IgD-negative memory B cell (primary cell): ENCODE data around the gene FBXL12. TPM values are rescaled to one million over a fixed set of nuclear protein-coding genes. Genes with fewer than 3 reads are reported as not detected.
"Not testable (repeated sequence)": the region's sequence is repeated elsewhere in the genome, so short reads cannot be mapped to it uniquely, and the experiment has no call there.

Experiments
- H3K27ac Mint-ChIP-seq, 3 donors: one replicate each; pipeline ENCODE4 v1.8.0; 2020 to 2022; ENCODE audit warnings: mild to moderate bottlenecking in 3 of 3, mixed read lengths in 3 of 3, moderate library complexity in 1 of 3
- H3K27me3 Mint-ChIP-seq: one replicate; pipeline ENCODE4 v1.8.0; 2021; ENCODE audit warnings: mixed read lengths
- H3K36me3 Mint-ChIP-seq: one replicate; pipeline ENCODE4 v1.8.0; 2020; ENCODE audit warnings: mild to moderate bottlenecking, mixed read lengths
- H3K4me1 Mint-ChIP-seq, 3 donors: one replicate each; pipeline ENCODE4 v1.8.0; 2020 to 2022; ENCODE audit warnings: mixed read lengths in 3 of 3, mild to moderate bottlenecking in 1 of 3
- H3K4me3 Mint-ChIP-seq, 4 donors: one replicate each; pipeline ENCODE4 v1.8.0; 2020 to 2022; ENCODE audit warnings: mild to moderate bottlenecking in 4 of 4, mixed read lengths in 4 of 4, moderate library complexity in 3 of 4
- H3K9me3 Mint-ChIP-seq, 3 donors: one replicate each; pipeline ENCODE4 v1.8.0; 2020 to 2021; ENCODE audit warnings: mixed read lengths in 3 of 3, mild to moderate bottlenecking in 1 of 3
- polyA plus RNA-seq: library from polyadenylated mRNA; unstranded; fragments of 300-500 nt; fragmentation: Illumina TruSeq; gene quantifications from one replicate; pipeline ENCODE4 v1.2.3, GENCODE V29; 2021

The FBXL12 gene
- polyA plus RNA-seq, 1 donor from 2014 or later: 10.4 TPM

DNA sequence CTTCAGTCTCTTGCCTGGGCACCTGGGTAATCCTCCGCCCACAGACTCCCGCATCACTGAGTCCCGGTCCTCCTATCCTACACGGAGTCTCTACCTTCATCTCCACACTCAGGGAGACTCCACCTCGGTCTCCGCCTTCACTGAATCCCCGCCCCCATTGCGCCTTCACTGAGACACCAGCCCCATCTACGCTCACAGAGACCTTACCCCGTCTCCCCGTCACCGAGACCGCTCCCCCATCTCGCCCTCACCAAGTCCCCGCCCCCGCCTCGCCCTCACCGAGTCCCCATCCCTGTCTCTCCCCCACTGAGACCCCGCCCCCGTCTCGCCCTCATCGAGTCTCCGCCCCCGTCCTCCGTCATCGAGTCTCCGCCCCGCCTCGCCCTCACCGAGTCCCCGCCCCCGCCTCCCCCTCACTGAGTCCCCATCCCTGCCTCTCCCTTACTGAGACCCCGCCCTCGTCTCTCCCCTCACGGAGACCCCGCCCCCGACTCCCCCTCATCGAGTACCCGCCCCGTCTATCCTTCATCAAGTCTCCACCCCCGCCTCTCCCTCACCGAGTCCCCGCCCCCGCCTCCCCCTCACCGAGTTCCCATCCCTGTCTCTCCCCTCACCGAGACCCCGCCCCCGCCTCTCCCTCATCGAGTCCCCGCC, 27.2 kb downstream of the FBXL12 start:
- Mint-ChIP-seq H3K27me3 (no peaks in the 10 kb centered on the region), H3K4me1 (peaks cover 12 to 19% (median 18%) of the 10 kb centered on the region in 3 donors), H3K9me3 (peaks cover 0 to 5% (median 3%) of the 10 kb centered on the region in 3 donors), H3K36me3 (no peaks in the 10 kb centered on the region), H3K27ac (peak overlapping the region in 2 of 3 donors; percentile 74 to 87), H3K4me3 (peak overlapping the region; percentile 83 to 93 (median 92))

DNA sequence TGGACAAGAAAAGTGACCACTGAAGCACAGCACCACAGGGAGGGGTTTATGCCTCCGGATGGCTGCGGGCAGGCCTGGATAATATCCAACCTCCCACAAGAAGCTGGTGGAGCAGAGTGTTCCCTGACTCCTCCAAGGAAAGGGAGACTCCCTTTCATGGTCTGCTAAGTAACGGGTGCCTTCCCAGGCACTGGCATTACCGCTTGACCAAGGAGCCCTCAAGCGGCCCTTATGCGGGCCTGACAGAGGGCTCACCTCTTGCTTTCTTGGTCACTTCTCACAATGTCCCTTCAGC, 27.9 kb downstream of the FBXL12 start:
- Mint-ChIP-seq H3K4me1 (peaks cover 11 to 18% (median 14%) of the 10 kb centered on the region in 3 donors), H3K27ac (peak overlapping the region in 1 of 3 donors; percentile 87), H3K4me3 (peak overlapping the region in 1 of 4 donors; percentile 93)
- not testable (repeated sequence) for H3K27me3 Mint-ChIP-seq, H3K9me3 Mint-ChIP-seq, H3K36me3 Mint-ChIP-seq

DNA sequence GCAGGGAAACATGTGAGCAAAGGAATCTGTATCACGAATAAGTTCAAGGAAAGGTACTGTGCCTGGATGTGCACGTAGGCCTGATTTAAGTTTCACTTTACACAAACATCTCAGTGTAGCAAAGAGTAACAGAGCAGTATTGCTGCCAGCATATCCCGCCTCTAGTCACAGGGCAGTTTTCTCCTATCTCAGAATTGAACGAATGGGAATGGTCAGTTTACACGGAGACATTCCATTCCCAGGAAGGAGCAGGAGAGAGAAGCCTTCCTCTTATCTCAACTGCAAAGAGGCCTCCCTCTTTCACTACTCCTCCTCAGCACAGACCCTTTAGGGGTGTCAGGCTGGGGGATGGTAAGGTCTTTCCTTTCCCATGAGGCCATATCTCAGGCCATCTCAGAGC, 29.3 kb downstream of the FBXL12 start:
- H3K4me3 Mint-ChIP-seq: peak overlapping the region in 3 of 4 donors; percentile 25 to 85 (median 27)
- peak overlapping the region in 1 of 3 donors; percentile 90 for H3K27ac Mint-ChIP-seq
- H3K27me3 Mint-ChIP-seq, H3K9me3 Mint-ChIP-seq, H3K36me3 Mint-ChIP-seq: not testable (repeated sequence)
- peaks cover 12 to 21% (median 13%) of the 10 kb centered on the region in 3 donors for H3K4me1 Mint-ChIP-seq

DNA sequence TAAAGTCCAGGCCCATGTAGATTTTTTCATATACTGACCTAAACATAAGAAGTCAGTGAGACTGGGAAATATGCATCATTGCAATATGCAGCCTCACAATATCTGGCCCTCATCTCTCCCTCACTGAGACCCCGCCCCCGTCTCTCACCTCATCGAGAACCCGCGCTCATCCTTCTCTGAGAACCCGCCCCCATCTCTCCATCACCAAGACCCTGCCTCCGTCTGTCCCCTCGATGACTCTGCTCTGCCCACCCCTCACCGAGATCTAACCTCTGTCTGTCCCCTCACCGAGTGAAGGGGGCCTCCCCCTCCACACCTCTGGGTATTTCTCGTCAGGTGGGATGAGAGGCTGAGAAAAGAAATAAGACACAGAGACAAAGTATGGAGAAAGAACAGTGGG, 29.8 kb downstream of the FBXL12 start:
- H3K9me3 Mint-ChIP-seq: peaks cover 0 to 5% (median 3%) of the 10 kb centered on the region in 3 donors
- peak overlapping the region in 1 of 3 donors; percentile 90 for H3K27ac Mint-ChIP-seq
- no peaks in the 10 kb centered on the region for H3K27me3 Mint-ChIP-seq
- no peaks in the 10 kb centered on the region for H3K36me3 Mint-ChIP-seq
- H3K4me3 Mint-ChIP-seq: peak overlapping the region in 2 of 4 donors; percentile 25 to 68
- H3K4me1 Mint-ChIP-seq: peaks cover 12 to 21% (median 14%) of the 10 kb centered on the region in 3 donors

DNA sequence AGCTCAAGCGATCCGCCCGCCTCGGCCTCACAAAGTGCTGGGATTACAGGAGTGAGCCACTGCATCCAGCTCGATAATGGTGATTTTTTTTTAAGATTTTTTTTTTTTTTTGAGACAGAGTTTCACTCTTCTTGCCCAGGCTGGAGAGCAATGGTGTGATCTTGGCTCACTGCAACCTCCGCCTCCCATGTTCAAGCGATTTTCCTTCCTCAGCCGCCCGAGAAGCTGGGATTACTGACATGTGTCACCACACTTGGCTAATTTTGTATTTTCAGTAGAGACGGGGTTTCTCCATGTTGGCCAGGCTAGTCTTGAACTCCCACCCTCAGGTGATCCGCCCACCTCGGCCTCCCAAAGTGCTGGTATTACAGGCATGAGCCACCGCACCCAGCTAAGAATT, 30.3 kb downstream of the FBXL12 start:
- peak overlapping the region in 2 of 4 donors; percentile 22 to 68 for H3K4me3 Mint-ChIP-seq
- H3K27ac Mint-ChIP-seq: peak overlapping the region in 1 of 3 donors; percentile 90
- H3K4me1 Mint-ChIP-seq: peaks cover 10 to 21% (median 14%) of the 10 kb centered on the region in 3 donors
- not testable (repeated sequence) for H3K9me3 Mint-ChIP-seq, H3K36me3 Mint-ChIP-seq, H3K27me3 Mint-ChIP-seq

DNA sequence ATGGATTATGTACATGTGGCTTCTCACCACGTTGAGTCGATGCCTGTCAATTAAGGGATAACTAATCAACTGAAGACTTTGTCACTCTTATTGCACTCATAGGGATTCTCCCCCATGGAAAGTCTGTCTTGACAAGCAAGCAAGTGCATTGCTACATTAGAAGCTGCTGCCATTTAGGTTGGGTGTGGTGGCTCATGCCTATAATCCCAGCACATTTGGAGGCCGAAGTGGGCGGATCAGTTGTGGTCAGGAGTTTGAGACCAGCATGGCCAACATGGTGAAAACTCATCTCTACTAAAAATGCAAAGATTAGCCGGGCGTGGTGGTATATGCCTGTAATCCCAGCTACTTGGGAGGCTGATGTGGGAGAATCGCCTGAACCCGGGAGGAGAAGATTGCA, 32.1 kb downstream of the FBXL12 start:
- Mint-ChIP-seq H3K27me3 (no peaks in the 10 kb centered on the region), H3K4me1 (peaks cover 6 to 16% (median 9%) of the 10 kb centered on the region in 3 donors), H3K27ac (peak overlapping the region in 1 of 3 donors; percentile 94), H3K4me3 (peak overlapping the region; percentile 70 to 97 (median 90)), H3K36me3 (no peaks in the 10 kb centered on the region), H3K9me3 (no peaks in the 10 kb centered on the region)

DNA sequence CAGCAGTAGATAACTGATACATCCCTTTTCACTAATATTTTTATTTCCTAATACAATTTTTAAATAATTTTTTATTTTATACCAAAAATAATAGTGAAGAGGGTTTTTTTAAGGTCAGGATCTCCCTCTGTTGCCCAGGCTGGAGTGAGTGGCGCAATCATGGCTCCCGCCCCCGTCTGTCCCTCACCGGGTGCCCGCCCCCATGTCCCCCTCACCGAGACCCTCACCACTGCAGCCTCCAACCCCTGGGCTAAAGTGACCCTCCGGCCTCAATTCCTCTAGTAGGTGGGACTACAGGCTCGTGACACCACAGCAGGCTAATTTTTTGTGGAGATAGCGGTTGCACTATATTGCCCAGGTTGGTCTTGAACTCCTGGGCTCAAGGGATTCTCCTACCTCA, 32.5 kb downstream of the FBXL12 start:
- Mint-ChIP-seq H3K4me1 (peaks cover 6 to 14% (median 7%) of the 10 kb centered on the region in 3 donors), H3K27ac (peak overlapping the region in 2 of 3 donors; percentile 94 to 97), H3K27me3 (no peaks in the 10 kb centered on the region), H3K4me3 (peak overlapping the region; percentile 90 to 97 (median 94)), H3K36me3 (no peaks in the 10 kb centered on the region), H3K9me3 (no peaks in the 10 kb centered on the region)

DNA sequence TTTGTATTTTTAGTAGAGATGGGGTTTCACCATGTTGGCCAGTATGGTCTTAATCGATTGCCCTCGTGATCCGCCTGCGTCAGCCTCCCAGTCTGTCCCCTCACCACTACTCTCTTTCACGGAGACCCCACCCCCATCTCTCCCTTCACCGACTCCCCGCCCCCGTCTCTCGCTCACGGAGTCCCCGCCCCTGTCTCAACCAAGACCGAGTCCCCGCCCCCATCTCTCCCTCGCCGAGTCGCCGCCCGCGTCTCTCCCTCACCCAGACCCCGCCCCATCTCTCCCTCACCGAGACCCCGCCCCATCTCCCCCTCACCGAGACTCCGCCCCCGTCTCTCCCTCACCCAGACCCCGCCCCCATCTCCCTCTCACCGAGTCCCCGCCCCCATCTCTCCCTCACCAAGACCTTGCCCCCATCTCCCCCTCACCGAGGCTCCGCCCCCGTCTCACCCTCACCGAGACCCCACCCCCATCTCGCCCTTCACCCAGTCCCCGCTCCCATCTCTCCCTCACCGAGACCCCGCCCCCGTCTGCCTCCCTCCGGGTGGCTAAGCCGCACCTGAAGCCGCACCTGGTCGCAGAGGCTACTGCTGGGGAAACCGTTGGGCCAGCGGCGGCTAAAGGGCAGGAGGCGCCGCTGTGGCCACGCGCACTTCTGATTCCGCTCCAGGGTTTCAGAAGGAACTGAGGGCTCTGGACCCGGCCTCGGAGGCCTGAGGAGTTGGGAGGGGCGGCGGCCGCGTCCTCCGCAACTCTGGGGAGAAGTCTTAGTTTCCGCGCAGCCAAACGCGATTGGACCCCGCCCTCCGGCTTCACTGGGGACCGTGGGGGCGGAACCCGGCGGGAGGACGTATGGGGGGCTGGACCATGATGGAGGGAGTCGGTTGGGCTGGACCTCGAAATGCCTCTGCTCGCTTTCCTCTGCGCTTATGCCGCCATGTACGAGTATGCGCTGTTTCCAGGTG, 33.2 kb downstream of the FBXL12 start:
- H3K27me3 Mint-ChIP-seq: no peaks in the 10 kb centered on the region
- H3K36me3 Mint-ChIP-seq: no peaks in the 10 kb centered on the region
- no peaks in the 10 kb centered on the region for H3K9me3 Mint-ChIP-seq
- peaks cover 6 to 11% (median 7%) of the 10 kb centered on the region in 3 donors for H3K4me1 Mint-ChIP-seq
- peak overlapping the region; percentile 87 to 97 (median 94) for H3K27ac Mint-ChIP-seq
- peak overlapping the region; percentile 90 to 97 (median 94) for H3K4me3 Mint-ChIP-seq

DNA sequence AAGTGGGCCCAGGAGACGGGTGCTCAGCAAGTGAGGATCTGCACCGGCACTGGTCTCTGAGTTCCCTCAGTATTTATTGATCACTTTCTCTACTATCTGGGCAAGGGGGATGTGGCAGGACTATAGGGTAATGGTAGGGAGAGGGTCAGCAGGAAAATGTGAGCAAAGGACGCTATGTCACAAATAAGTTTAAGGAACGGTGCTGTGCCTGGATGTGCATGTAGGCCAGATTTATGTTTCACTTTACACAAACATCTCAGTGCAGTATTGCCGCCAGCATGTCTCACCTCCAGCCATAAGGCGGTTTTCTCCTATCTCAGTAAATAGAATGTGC, 34.7 kb downstream of the FBXL12 start:
- Mint-ChIP-seq H3K27ac (peak overlapping the region in 1 of 3 donors; percentile 11), H3K4me3 (peak overlapping the region; percentile 4 to 97 (median 46))
- not testable (repeated sequence) for H3K9me3 Mint-ChIP-seq, H3K27me3 Mint-ChIP-seq, H3K36me3 Mint-ChIP-seq, H3K4me1 Mint-ChIP-seq

DNA sequence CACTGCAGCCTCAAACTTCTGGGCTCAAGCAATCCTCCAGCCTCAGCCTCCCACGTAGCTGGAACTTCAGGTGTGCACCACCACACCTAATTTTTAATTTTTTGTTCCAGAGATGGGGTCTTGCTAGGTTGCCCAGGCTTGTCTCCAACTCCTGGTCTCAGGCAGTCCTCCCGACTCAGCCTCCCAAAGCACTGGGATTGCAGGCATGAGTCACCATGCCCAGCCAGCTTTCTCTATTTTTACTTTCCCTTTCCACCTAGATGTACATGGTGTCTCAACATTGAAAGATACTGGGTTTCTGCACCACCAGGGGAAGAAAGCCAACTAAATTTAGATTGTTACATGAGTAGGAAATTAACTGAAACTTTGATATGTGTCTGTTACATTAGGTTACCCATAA, 36.5 kb downstream of the FBXL12 start:
- H3K4me1 Mint-ChIP-seq: peaks cover 0 to 7% (median 6%) of the 10 kb centered on the region in 3 donors
- peak overlapping the region in 1 of 4 donors; percentile 43 for H3K4me3 Mint-ChIP-seq
- no peak overlapping the region for H3K27ac Mint-ChIP-seq
- H3K27me3 Mint-ChIP-seq: no peaks in the 10 kb centered on the region
- peaks cover 2 to 6% (median 3%) of the 10 kb centered on the region in 3 donors for H3K9me3 Mint-ChIP-seq
- peaks cover 7% of the 10 kb centered on the region for H3K36me3 Mint-ChIP-seq

DNA sequence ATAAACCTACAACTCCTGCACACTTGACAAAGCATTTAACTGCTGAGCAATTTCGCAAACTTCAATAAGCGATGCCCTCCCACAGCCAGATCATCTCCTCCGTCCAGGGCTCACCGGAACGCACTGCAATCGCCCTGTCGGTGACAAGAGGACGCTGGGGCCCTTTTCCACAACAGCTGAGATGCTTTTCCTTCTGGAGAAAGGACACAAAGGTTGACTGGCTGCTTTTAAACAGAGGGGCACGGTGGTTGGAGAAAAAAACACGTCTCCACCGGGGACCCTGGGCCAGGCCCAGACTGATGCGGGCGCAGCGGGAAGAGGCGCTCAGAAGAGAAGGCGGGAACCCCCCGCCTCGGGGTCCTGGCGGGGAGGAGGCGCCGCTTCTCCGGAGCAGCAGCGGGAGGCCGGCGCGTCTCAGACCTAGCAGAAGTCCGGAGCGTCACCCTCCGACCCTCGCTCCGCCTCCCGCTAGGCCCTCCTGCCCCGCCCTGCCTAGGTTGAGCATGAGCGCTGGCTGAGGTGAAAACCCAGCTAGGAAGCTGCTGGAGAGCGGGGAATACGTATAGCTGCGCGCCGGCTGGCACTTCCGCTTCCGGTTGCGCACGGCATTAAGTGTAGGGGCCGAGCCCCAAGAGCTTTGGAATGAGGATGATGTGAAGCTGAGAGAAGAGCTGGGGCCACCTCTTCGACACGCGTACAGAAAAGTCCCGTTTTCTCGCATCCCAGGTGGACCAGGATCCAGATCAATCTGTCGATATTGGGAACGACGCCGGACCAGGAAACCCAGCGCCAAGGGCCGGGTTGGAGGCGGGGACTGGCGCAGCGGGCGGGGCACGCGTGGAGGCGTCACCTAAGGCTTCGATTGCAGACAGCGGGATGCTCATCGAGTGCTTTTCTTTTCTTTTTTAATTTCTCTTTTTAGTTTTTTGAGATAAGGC, 50.4 kb downstream of the FBXL12 start, which contains the start of gene ZNF846:
Gene ZNF846, minus strand, starts transcription at position 564 of the 938 bp plus-strand sequence. CDS start 3,788 bp downstream, outside the sequence.
- Mint-ChIP-seq H3K27ac (peak within 1 kb of the TSS; percentile 80 to 98 (median 96)), H3K36me3 (peaks cover 10% of the 10 kb centered on the region), H3K4me1 (peaks cover 4 to 5% (median 5%) of the 10 kb centered on the region in 3 donors), H3K9me3 (peaks cover 3 to 12% (median 8%) of the 10 kb centered on the region in 3 donors), H3K4me3 (peak within 1 kb of the TSS; percentile 89 to 99 (median 98)), H3K27me3 (no peaks in the 10 kb centered on the region)
